OCI-LY7 (cell line): ENCODE results near the gene SLC30A1. TPM values are rescaled to one million over a fixed set of nuclear protein-coding genes. Genes with fewer than 3 reads are reported as not detected.
"Not testable (repeated sequence)": the region's sequence is repeated elsewhere in the genome, so short reads cannot be mapped to it uniquely, and the experiment has no call there.

Experiments used
- BruUV-seq: library from RNA; stranded (reverse); fragments of 400-500 nt; replicated peaks from 2 replicates; lab custom pipeline; 2021; lab: Mats Ljungman, UMichigan
- CTCF ChIA-PET: fragments of 300-600 bp; sonication (Branson Sonifier 250); formaldehyde crosslinking; loops from one replicate; lab custom pipeline; 2022; ENCODE audit warnings: antibody characterized with exemption; ENCODE audit not compliant: unreplicated experiment; lab: Charles Lee
- POLR2A ChIA-PET: fragments of 300-600 bp; sonication (Branson Sonifier 250); formaldehyde crosslinking; loops from one replicate; lab custom pipeline; 2022; ENCODE audit warnings: antibody characterized with exemption; lab: Charles Lee
- DNase-seq: peaks from one replicate; pipeline ENCODE4 v3.0.0-alpha.2; 2015; ENCODE audit warnings: low spot score
- H2AFZ ChIP-seq: fragments of 200-600 bp; sonication (generic), shearing (Covaris generic); 2 replicates; pipeline ENCODE4 v1.6.1; 2014; ENCODE audit warnings: mild to moderate bottlenecking, antibody characterized with exemption, low read length, moderate library complexity
- H3K27ac ChIP-seq: fragments of 200-600 bp; sonication (generic); 2 replicates; pipeline ENCODE4 v1.5.1; 2014; ENCODE audit warnings: mixed run types, low read depth, mild to moderate bottlenecking, moderate library complexity, low read length, inconsistent platforms; ENCODE audit not compliant: poor library complexity, severe bottlenecking
- H3K36me3 ChIP-seq: fragments of 200-600 bp; sonication (generic); 2 replicates; pipeline ENCODE4 v1.6.1; 2014; ENCODE audit warnings: mild to moderate bottlenecking, antibody characterized with exemption, low read length, moderate library complexity, mixed read lengths; ENCODE audit not compliant: insufficient read depth
- H3K4me1 ChIP-seq: fragments of 200-600 bp; sonication (generic); 2 replicates; pipeline ENCODE4 v1.5.1; 2014; ENCODE audit warnings: mild to moderate bottlenecking, low read length; ENCODE audit not compliant: insufficient read depth, poor library complexity, severe bottlenecking
- H3K4me2 ChIP-seq: fragments of 200-600 bp; sonication (generic); 2 replicates; pipeline ENCODE4 v1.6.1; 2014; ENCODE audit warnings: mild to moderate bottlenecking, low read length
- H3K4me3 ChIP-seq: fragments of 200-600 bp; sonication (generic); 2 replicates; pipeline ENCODE4 v1.5.1; 2014; ENCODE audit warnings: mild to moderate bottlenecking, low read depth, low read length; ENCODE audit not compliant: poor library complexity, severe bottlenecking
- H3K79me2 ChIP-seq: fragments of 200-600 bp; sonication (generic); 2 replicates; pipeline ENCODE4 v1.6.1; 2016; ENCODE audit warnings: low read depth, mild to moderate bottlenecking, low read length, moderate library complexity, mixed read lengths; ENCODE audit not compliant: insufficient read depth
- H3K9me2 ChIP-seq: fragments of 200-600 bp; sonication (generic); 2 replicates; pipeline ENCODE4 v1.6.1; 2016; ENCODE audit warnings: mild to moderate bottlenecking, low read length, mixed read lengths; ENCODE audit not compliant: insufficient read depth
- H3K9me3 ChIP-seq: fragments of 200-600 bp; sonication (generic); 2 replicates; pipeline ENCODE4 v1.6.1; 2014; ENCODE audit warnings: mild to moderate bottlenecking, mixed run types, low read length, mixed read lengths
- H4K20me1 ChIP-seq: fragments of 200-600 bp; sonication (generic); 2 replicates; pipeline ENCODE4 v1.6.1; 2014; ENCODE audit warnings: mild to moderate bottlenecking, antibody characterized with exemption, low read length, moderate library complexity, mixed read lengths; ENCODE audit not compliant: insufficient read depth
- EZH2phosphoT487 ChIP-seq: fragments of 200-600 bp; sonication (generic); IDR thresholded peaks from 2 replicates; pipeline ENCODE4 v1.6.1; 2018; ENCODE audit warnings: low read depth, borderline replicate concordance, mild to moderate bottlenecking, mixed run types, antibody characterized with exemption, low read length, moderate library complexity, mixed read lengths
- intact Hi-C: fragments of 100-400 bp; cut with micrococcal nuclease; formaldehyde crosslinking; loops from one replicate; pipeline ENCODE4 v1.10.0; 2022; ENCODE audit not compliant: unreplicated experiment
- total RNA-seq, 2 experiments: library from RNA; depleted of rRNA in 1 of 2; stranded (reverse); fragments of >200 nt in 1 of 2; shearing (Covaris generic) in 1 of 2; gene quantifications; 2 replicates each; pipeline ENCODE4 v1.2.3, GENCODE V29; 2014 to 2022
- TF ChIP-seq, protein P1 (sequence below): fragments of 200-600 bp; sonication (generic); conservative IDR thresholded peaks from 2 replicates; pipeline ENCODE4 v1.5.1; 2014; ENCODE audit warnings: mild to moderate bottlenecking, antibody characterized with exemption, low read length, moderate library complexity, mixed read lengths

Gene SLC30A1
- total RNA-seq, 2 experiments from 2014 or later = 6.1 to 7.9 TPM

DNA sequence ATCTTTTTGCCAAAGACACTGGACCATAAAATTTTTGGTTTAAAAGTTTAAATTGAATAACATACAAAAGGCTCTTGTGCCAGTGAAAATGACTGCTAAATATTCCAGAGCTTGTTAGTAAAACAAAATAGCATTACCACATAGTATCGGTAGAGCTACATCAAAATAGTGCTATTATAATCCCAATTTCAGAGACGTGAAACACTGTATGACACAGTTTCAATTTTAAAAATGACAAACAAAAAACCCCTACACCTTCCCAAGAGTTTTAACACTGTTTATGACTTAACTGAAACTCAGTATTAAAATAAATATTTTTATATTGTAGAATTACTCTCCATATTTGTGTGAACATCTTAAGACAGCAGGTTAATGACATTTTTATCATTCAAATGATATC is 7.0 kb downstream of the SLC30A1 start:
- intact Hi-C loops = loop anchor here (10.0 kb wide), 1 partner anchor 253 kb away; no protein-coding TSS in a partner anchor
- CTCF ChIA-PET = no interaction called here

DNA sequence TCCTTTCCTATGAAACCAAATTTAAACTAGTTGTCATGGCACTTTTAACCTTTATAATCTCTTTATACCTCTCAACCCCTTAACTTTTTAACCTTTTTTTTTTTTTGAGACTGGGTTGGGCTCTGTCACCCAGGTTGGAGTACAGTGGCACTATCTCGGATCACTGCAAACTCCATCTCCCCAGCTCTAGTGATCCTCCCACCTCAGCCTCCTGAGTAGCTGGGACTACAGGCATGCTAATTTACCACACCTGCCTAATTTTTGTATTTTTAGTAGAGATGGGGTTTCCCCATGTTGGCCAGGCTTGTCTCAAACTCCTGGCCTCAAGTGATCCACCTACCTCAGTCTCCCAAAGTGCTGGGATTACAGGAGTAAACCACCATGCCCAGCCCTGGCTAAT is 8.6 kb downstream of the SLC30A1 start:
- H3K4me3 ChIP-seq, H4K20me1 ChIP-seq, H3K79me2 ChIP-seq, DNase-seq, H3K4me2 ChIP-seq, POLR2A ChIA-PET, CTCF ChIA-PET, H3K27ac ChIP-seq, H3K9me3 ChIP-seq, H3K4me1 ChIP-seq, BruUV-seq, H2AFZ ChIP-seq, H3K9me2 ChIP-seq: not testable (repeated sequence)
- intact Hi-C loops = loop anchor here (10.0 kb wide), 1 partner anchor 254 kb away; no protein-coding TSS in a partner anchor
- H3K36me3 ChIP-seq = peaks cover 21% of the 10 kb centered on the region

More for the DNA sequence above, 7.0 kb downstream of the SLC30A1 start:
- BruUV-seq = no TSS peak
- no peak overlapping the region for H3K4me3 ChIP-seq
- TF ChIP-seq, protein P1, sequence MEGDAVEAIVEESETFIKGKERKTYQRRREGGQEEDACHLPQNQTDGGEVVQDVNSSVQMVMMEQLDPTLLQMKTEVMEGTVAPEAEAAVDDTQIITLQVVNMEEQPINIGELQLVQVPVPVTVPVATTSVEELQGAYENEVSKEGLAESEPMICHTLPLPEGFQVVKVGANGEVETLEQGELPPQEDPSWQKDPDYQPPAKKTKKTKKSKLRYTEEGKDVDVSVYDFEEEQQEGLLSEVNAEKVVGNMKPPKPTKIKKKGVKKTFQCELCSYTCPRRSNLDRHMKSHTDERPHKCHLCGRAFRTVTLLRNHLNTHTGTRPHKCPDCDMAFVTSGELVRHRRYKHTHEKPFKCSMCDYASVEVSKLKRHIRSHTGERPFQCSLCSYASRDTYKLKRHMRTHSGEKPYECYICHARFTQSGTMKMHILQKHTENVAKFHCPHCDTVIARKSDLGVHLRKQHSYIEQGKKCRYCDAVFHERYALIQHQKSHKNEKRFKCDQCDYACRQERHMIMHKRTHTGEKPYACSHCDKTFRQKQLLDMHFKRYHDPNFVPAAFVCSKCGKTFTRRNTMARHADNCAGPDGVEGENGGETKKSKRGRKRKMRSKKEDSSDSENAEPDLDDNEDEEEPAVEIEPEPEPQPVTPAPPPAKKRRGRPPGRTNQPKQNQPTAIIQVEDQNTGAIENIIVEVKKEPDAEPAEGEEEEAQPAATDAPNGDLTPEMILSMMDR = no peak
- TF ChIP-seq EZH2phosphoT487 = no peak
- H3K9me3 ChIP-seq = no peaks in the 10 kb centered on the region
- H3K36me3 ChIP-seq = peaks cover 29% of the 10 kb centered on the region
- no peak overlapping the region for H3K4me2 ChIP-seq
- no peak overlapping the region for H2AFZ ChIP-seq
- no peaks in the 10 kb centered on the region for H3K9me2 ChIP-seq
- peaks cover 7% of the 10 kb centered on the region for H4K20me1 ChIP-seq
- H3K27ac ChIP-seq = no peak overlapping the region
- H3K79me2 ChIP-seq = peaks cover 19% of the 10 kb centered on the region
- DNase-seq = no peak
- POLR2A ChIA-PET = interaction anchor here (0.6 kb wide), 3 partner anchors 9 to 135 kb away, joined by 3 to 4 read pairs (median 3); no protein-coding TSS in a partner anchor
- H3K4me1 ChIP-seq = peaks cover 8% of the 10 kb centered on the region

DNA sequence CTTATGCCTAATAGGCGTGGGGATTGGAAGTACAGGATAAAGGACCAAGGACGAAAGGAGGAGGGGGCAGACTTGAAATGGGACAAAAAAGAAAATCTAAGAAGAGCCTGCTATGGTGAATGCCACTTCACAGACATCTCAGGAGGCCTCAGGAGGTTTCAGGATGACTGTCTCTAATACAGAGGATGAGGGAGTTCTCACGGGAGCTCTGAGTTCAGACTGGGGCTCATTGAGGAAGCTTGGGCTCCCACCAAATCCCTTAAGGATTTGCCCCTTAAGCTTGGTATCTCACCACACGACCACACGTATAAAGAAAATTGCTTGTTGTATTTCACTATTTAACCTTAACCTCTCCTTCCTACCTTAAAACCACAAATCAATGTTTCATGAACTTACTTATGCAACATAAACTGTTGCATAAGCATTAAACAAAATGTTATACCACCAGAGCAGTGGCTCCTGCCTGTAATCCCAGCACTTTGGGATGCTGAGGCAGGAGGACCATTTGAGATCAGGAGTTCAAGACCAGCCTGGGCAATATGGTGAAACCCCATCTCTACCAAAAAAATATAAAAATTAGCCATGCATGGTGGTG is 12.4 kb downstream of the SLC30A1 start:
- Histone ChIP-seq H3K36me3 (no peaks in the 10 kb centered on the region), H3K27ac (no peak overlapping the region), H3K4me3 (no peak overlapping the region), H3K4me1 (no peaks in the 10 kb centered on the region), H3K4me2 (no peak overlapping the region), H3K9me3 (no peaks in the 10 kb centered on the region), H4K20me1 (no peaks in the 10 kb centered on the region), H3K9me2 (no peaks in the 10 kb centered on the region), H3K79me2 (no peaks in the 10 kb centered on the region), H2AFZ (no peak overlapping the region)
- CTCF ChIA-PET = no interaction called here
- intact Hi-C loops = no loop called here
- POLR2A ChIA-PET = interaction anchor here (0.5 kb wide), 1 partner anchor 200 kb away, joined by 3 read pairs; no protein-coding TSS in a partner anchor
- BruUV-seq = no TSS peak
- TF ChIP-seq EZH2phosphoT487 = no peak
- DNase-seq = no peak
